ENCODE results near the gene TLR2. TPM values are rescaled to one million over a fixed set of nuclear protein-coding genes. Genes with fewer than 3 reads are reported as not detected.
A peak's percentile ranks its signal among the peaks of the same experiment; 100 is the strongest.
"Not testable (repeated sequence)": the region's sequence is repeated elsewhere in the genome, so short reads cannot be mapped to it uniquely, and the experiment has no call there.

TLR2 gene
- total RNA-seq, 1 donor from 2014 or later = 0.77 TPM

DNA sequence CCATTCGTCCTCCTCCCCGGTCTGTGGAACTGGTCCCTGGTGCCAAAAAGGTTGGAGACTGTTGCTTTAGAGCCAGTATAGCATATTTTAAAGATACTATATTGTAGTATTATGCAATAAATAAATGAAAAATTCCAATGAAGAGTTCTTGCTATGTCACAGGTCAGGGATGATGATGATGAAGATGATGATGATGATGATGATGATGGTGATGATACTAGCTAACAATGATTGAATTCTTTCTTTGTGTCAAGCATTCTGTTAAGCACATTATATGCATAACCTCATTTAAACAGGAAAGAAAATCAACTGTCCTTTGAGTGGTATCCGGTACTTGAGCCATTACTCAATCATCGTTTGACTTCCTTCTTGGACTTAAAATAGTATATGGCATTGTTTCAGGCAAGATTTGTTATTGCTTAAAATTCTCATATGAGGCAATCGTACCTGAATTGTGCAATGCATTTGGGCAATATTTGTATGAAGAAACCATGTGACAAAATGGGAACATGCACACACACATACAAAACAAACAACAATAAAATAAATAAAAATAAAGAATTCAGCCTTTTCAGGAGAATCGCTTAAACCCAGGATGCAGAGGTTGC lies 22.8 kb upstream of the TLR2 start:
- peak in 1 of 2 donors; percentile 75 for DNase-seq (ENCODE audit: low read depth in 2 of 2)

DNA sequence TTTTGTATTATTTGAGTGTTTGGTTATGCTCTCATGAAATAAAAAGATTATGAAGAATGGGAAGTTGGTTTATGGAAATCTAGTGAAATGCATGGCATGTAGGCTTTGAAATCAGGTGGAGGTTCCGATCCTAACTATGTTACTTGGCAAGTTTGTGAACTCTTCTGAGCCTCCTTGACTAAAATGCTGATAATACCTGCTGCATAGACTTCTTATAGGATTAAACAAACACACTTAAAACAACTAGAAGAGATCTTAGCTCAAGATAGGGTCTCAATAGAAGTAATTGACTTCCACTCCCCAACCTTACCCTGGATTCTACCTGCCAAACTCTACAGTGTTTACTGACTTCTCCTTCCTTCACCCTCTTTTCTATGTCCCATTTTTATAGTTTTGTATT lies 22.2 kb upstream of the TLR2 start:
- DNase-seq (ENCODE audit: low read depth in 2 of 2) = no peak

DNA sequence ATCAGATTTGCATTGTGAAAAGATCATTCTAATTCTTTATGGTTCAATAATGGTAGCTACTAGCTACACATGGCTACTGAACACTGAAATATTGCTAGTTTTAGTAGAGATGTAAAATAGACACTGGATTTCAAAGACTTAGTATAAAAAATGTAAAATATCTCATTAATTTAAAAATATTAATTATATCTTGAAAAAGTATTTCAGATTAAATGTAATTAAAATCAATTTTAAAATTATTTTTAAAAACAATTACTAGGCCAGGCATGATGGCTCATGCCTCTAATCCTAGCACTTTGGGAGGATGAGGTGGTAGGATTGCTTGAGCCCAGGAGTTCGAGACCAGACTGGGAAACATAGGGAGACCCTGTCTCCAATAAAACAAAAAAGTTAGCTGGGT lies 20.4 kb upstream of the TLR2 start:
- no peak for DNase-seq (ENCODE audit: low read depth in 2 of 2)

DNA sequence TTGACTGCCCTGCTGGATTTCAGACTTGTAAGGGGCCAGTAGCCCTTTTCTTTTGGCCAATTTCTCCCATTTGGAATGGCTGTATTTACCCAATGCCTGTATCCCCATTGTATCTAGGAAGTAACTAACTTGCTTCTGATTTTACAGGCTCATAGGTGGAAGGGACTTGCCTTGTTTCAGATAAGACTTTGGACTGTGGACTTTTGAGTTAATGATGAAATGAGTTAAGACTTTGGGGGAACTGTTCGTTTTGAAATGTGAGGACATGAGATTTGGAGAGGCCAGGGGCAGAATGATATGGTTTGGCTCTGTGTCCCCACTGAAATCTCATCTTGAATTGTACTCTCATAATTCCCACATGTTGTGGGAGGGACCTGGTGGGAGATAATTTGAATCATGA lies 17.6 kb upstream of the TLR2 start:
- DNase-seq (ENCODE audit: low read depth in 2 of 2) = not testable (repeated sequence)

DNA sequence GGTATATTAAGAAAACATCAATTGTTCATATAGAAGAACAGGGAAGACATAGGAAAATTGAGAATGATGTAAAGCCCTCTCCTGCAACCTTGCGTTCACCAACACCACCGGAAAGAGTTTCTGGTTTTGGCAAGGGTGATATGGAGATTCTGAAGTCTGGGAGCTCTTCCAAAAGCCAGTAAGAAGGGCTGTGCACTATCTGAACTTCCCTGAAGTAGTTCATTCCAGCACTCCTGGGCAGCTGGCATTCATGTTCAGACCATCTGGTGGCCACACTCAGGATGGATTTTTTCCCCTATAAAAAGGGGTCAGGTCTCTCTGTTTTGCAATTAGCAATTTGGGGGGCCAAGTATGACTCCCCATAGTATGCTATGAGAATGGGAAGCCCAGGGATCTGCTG lies 15.4 kb upstream of the TLR2 start:
- no peak for DNase-seq (ENCODE audit: low read depth in 2 of 2)

DNA sequence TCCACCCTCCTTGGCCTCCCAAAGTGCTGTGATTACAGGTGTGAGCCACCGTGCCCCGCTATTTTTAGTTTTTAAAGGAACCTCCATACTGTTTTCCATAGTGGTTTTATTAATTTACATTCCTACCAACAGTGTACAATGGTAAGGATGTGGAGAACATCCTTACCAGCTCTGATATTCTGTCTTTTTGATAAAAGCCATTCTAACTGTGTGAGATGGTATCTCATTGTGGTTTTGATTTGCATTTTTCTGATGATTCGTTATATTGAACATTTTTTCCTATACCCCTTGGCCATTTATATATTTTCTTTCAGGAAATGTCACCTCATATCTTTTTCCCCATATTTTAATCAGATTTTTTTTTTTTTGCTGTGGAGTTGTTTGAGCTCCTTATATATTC lies 14.2 kb upstream of the TLR2 start:
- no peak for DNase-seq (ENCODE audit: low read depth in 2 of 2)

DNA sequence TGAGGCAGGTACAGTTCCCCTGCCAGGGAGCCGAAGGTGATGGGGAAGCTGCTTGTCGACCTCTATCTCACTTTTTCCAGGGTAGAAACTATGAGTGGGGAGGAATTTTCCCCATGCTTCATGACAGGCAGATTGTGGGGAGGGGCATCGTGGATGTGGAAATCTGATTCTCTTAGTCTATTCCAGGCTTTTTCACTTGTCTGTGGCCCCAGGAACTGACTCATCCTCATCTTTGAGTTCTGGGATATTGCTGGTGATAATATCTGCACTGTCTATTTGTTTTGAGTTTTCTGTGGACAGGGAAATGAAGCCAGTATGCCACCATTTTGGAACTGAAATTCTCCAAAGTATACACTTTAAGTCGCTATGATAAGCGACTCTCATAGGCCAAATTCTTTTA lies 7.6 kb upstream of the TLR2 start:
- peak in 1 of 2 donors; percentile 52 for DNase-seq (ENCODE audit: low read depth in 2 of 2)

DNA sequence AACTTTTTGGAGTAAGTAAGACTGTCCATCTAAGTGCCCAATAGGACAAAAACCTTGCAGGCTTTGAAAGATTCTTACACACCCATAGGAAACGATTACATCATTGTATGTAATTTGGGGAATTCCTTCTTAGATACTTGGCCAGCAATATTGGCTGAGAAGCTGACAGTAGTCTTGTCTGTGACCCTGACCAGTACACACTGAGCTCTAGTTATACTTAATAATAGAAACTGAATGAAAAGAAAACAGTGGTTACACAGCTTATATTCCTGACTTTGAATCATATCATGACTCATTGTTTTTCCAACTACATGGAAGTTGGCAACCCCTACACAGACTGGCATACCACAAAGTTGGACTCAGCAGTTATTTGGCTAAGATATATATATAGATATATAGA lies 7.1 kb upstream of the TLR2 start:
- peak in 1 of 2 donors; percentile 88 for DNase-seq (ENCODE audit: low read depth in 2 of 2)

DNA sequence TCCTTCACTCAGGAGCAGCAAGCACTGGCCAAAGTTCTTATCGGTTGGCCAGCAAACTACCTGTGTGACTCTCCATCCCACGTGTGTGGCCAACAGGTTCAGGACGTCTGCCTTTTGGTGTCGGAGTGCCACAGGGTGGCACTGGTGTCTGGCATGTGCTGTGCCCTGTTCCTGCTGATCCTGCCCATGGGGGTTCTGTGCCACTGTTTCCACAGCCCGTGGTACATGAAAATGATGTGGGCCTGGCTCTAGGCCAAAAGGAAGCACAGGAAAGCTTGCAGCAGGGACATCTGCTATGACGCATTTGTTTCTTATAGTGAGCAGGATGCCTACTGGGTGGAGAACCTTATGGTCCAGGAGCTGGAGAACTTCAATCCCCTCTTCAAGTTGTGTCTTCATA lies 4.6 kb upstream of the TLR2 start:
- DNase-seq (ENCODE audit: low read depth in 2 of 2) = no peak

DNA sequence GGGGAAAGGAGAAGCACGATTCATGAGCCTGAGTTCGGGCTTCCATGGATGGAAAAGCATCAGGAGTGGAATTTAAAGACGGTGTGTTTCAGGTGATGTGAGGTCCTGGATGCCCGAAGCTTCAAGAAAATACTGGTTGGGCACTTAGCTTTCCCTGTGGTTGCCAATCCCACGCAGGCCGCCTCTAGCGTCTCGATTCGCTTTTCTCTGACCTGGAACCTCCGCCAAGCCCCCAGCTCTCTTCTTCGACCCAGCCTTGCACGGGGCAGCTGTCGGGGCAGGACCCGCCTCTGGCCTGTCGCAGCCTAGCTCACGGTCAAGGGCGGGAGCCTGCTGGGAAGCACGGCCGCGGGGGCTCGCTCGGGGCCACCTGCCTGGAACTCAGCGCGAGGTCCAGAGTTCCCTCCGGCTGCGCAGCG lies 308 bp upstream of the TLR2 start:
- no peak for DNase-seq (ENCODE audit: low read depth in 2 of 2)

DNA sequence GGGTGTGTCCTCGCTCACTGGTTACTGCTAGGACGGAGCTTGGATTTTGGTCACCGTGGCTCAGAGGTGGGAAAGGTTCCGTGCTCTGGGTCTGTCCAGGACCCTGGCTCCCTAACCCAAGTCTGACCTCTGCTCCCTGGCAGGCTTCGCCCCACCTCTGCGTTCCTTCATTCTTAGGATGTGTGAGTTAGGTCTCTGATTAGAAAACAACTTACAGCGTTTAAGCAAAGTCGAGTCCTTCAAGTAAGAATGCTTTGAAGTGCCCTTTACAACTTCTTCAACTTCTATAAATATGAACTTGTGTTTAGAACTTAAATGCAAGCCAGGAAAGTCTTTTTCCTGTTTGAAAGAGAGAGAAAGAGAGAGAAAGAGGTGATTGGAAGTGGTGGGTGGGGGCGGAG lies 891 bp downstream of the TLR2 start:
- DNase-seq (ENCODE audit: low read depth in 2 of 2) = no peak

DNA sequence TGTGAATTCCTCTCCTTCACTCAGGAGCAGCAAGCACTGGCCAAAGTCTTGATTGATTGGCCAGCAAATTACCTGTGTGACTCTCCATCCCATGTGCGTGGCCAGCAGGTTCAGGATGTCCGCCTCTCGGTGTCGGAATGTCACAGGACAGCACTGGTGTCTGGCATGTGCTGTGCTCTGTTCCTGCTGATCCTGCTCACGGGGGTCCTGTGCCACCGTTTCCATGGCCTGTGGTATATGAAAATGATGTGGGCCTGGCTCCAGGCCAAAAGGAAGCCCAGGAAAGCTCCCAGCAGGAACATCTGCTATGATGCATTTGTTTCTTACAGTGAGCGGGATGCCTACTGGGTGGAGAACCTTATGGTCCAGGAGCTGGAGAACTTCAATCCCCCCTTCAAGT lies 20.4 kb downstream of the TLR2 start:
- no peak for DNase-seq (ENCODE audit: low read depth in 2 of 2)

DNA sequence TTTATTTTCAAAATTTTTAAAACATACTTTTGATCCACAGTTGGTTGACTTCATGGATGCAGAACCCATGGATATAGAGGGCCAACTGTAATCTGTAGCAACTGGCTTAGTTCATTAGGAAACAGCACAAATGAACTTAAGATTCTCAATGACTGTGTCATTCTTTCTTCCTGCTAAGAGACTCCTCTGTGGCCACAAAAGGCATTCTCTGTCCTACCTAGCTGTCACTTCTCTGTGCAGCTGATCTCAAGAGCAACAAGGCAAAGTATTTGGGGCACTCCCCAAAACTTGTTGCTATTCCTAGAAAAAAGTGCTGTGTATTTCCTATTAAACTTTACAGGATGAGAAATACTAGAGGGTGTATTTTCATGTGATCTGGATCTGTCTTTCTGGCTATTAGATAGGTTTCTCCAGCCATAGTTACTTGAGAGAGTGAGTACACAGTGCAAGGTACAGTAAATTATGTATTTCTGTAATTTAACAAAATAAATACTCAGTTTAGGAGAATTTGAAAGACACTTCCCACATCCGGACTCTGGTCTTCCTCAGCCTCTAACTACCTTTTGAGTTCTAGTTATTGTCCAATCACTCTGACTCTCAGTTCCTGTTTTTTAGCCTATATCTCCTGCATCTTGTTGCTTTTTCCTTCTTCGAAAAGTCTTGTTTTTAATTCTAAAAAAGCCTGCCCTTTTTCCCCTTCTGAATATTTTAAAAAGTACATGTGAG lies 21.8 kb downstream of the TLR2 start:
- DNase-seq (ENCODE audit: low read depth in 2 of 2) = no peak

DNA sequence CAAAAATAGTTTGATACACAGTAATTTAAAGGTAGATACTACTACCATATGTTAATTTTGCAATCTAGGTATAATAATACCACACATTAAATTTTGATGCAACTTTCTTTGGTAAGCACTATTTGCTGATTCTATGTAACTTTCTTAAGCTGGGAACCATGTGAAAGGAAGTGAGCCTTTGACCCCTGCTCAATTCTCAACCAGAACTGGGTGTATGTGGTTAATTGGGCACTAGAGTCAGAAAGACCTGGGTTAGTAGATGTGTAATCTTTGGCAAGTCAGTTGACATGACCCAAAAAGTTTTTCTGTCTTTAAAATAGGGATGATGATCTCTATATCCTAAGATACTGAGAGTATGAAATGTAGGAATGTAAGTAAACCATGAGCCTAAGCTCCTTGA lies 22.4 kb downstream of the TLR2 start:
- DNase-seq (ENCODE audit: low read depth in 2 of 2) = no peak

DNA sequence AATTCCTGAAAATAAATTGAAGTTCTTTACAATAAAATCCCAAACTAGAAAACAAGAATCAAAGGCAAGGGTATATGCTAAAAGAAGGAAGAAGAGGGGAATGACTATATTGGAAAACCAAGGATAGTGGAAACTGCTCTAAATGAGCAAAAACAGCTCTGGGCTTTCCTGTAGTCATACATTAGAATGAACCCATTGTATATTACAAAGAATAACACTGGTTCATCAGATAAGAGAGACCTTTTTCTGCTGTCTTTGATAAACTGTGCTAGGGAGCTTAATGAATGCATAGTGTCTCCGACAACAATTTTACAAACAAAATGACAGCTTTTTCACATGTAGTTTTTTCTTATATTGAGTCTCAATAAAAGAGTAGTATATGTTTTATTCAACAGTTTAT lies 26.6 kb downstream of the TLR2 start:
- no peak for DNase-seq (ENCODE audit: low read depth in 2 of 2)

DNA sequence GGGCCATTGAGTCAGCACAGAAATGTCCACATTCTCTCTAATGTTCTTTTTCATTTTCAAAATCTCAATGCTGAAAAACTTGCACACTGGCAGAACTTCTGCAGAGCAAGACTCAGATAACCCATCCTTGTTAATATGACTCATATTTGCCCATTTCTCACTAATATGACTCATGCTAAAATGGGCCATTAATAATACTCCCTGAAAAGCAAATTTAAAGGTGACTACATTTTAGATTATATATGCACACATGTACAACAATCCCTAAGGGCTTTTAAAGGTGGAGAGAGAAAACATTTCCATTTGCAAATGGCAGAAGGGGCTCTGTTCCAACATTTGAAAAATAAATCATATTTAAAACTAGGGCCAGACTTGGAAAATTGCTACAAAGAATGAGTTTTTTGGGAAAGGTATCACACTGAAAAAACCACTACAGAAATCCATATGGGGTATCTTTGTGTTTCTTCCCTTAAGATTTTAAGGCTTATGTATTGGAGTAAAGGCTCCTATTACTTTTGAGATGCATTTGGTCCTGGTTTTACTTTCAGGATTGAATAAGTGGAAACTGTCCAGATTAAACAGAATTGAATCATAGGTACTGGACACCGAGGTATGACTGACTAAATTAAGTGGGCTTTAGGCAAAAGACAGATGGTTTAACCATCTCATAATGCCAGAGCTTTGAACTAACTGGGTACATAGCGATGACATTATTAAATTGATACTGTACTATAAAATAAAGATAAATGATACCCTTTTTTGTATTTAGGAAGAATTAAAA lies 30.0 kb downstream of the TLR2 start:
- DNase-seq (ENCODE audit: low read depth in 2 of 2) = no peak

DNA sequence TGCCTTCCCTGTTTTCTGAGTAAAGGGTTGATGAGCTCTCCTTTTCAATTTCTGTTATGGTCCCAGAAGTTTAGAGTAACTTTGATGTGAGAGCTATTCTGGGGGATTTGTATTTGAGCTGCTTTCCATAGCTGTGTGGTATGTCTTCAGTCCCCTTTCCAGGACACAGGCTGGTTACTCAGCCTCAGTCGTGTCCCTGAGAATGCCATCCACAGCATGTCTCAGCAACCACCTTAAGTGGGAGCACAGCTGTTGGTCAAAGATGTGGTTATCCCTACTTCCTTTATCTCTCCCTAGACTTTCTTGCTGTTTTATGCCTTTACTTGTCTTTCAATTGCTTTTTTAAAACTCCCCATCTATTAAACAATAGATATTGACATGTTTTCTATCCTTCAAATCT lies 38.0 kb downstream of the TLR2 start:
- DNase-seq (ENCODE audit: low read depth in 2 of 2) = no peak

DNA sequence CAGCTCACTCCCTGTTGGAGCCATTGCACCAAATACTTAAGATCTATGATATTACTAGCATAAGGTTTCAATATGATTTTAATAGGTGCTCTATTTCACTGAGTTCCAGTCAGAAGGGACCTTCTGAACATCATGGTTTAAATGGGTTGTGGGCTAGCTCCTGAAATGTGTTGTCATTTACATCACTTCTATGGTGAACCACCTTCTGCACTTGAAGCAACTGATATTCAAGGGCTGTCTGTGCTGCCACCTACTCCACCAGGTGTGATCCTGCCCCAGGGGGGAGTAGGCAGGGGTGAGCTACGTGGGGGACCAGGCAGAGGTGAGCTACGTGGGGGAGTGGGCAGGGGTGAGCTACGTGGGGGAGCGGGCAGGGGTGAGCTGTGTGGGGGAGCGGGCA lies 40.5 kb downstream of the TLR2 start:
- no peak for DNase-seq (ENCODE audit: low read depth in 2 of 2)

DNA sequence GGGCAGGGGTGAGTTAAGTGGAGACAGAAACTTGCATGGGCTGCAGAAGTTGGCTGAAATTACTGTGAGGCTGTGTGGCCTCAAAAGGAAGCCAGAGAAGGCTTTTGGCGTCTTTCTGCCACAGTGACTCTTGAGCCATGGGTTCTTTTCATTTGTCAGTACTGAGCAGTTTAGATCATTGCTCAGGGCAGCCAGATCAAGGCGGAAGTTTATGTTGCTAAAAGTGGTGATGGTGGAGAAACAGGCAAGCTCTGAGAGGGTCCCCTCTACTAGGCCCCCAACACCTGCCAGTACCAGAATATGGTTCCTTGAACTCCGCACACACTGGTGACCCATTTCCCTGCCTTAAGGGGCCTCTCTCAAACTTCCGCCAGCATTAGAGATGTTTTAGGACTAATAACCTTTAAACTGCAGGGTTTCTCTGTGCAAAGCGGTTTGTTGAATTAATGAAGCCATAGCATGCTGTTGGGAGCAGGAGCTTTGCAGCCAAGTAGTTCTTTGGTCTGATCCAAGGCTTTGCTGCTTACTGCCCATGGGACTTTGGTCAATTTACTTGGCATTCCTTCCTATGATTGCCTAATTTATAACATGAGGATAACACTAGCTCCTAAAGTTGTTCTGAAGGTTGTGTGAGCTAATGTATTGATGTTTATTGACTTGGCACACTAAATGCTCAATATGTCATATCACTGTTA lies 41.2 kb downstream of the TLR2 start:
- DNase-seq (ENCODE audit: low read depth in 2 of 2) = no peak

DNA sequence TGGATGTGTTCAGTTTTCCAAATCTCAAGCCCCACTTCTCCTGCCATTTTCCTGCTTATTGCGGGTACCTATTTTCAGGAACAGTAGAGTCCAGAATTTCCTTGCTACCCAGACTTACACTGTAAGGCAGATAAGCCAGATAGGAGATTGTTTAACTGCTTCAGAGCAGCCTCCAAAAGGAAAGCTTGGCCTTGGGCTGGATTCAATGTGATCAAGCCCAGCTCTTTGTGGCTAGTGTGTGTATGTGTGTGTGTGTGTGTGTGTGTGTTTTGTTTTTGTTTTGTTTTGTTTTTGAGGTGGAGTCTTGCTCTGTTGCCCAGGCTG lies 41.7 kb downstream of the TLR2 start:
- no peak for DNase-seq (ENCODE audit: low read depth in 2 of 2)

DNA sequence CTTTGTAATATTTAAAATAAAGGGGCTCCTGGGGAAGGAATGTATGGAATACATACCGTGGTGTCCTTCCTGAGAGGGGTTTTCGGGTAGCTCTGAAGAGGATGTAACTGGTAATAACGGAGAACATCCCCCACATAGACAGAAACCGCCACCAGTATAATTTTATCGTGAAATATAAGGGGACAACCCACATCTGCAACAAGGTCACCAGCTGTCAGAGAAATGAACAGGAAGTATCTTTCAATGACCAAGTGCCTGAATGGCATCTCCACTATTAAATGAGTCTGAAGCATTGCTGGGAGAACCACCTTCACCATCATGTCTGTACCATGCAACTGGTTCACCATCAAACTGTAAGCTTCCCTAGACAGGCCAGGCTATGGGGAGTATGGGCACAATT lies 44.1 kb downstream of the TLR2 start:
- DNase-seq (ENCODE audit: low read depth in 2 of 2) = no peak

DNA sequence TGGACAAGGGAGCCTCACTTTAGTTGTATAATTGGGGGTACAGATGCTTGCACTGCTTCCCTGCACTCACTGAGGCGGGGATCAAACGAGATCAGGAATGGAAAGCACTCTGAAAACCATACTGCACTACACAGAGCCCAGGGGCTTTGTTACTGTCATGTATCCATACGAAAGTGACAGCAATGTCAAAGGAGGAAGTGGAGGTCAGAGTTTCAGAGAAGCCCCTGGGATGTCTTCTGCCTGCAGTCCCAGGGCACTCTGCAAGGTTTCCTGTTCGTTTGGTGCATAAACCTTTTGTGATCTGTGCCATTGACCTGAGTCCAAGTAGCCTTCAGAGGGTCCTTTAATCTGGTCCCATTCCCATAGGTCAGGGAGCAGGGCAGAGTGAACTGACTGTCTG lies 44.6 kb downstream of the TLR2 start:
- DNase-seq (ENCODE audit: low read depth in 2 of 2) = no peak

Measured in dermis microvascular lymphatic vessel endothelial cell (primary cell).